Midbrain (tissue), 1 donor: ENCODE measurements around the gene LRP6.

Source experiments
- DNase-seq: peaks from one replicate; lab custom pipeline; 2025; lab: John Stamatoyannopoulos, UW

LRP6 gene

GRCh38 chr12:12072064-12072760, 194.6 kb downstream of the LRP6 start:
- DNase-seq: no peak

GRCh38 chr12:12070674-12071656, 195.9 kb downstream of the LRP6 start, which contains the start of gene BCL2L14:
TSS of gene BCL2L14 (plus strand) at chr12:12070939. CDS start at chr12:12079306, 8,367 bp downstream.
- DNase-seq: no peak

DNA sequence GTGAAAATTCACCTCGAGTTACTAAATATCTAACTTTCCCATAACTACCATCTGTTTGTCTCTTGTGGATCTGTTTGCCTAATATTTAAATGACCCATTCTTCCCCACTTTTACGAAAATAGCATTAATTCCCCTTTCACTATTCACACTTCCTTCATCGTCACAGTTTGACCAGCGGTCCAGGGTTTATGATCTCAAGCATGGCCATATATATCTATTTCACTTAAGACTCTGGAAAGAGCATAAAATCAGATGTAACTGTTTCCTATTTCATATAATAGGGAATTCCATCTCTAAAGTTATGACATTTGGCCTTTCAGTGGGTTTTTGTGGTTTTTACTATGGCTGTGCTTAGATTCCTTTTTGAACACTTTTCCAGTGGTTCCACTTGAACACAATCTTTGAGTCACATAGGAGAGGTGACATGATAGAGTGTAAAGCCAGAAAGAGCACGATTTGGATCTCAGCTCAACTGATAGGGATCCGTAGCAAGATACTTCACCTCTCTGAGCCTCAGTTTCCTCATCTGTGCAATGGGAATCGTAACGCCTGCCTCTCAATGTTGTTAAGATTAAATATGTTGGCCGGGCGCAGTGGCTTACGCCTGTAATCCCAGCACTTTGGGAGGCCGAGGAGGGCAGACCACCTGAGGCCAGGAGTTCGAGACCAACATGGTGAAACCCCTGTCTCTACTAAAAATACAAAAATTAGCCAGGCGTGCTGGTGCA, 196.9 kb downstream of the LRP6 start:
- DNase-seq: no peak

DNA sequence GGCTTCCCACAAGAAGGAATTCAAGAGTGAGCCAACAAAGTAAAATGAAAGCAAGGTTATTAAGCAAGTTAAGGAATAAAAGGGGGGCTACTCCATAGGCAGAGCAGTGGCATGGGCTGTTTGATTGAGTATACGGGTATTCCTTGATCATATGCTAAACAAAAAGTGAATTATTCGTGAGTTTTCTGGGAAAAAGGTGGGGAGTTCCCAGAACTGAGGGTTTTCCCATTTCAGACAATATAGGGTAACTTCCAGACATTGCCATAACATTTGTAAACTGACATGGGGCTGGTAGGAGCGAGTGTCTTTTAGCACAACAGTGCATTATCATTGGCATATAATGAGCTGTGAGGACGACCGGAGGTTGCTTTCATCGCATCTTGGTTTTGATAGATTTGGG, 198.1 kb downstream of the LRP6 start:
- no peak for DNase-seq
